Ovary (tissue), 3 donors: ENCODE measurements around the gene ICE1.

Source experiments
- EP300 ChIP-seq: sonication (generic); formaldehyde crosslinking; IDR thresholded peaks from one replicate; pipeline ENCODE4 v1.6.1; 2017; ENCODE audit warnings: antibody characterized with exemption
- POLR2A ChIP-seq: fragments of 450-650 bp; IDR thresholded peaks from one replicate; pipeline ENCODE4 v1.6.1; 2017; ENCODE audit warnings: antibody characterized with exemption, mild to moderate bottlenecking, moderate library complexity
- TF ChIP-seq, protein P1 (sequence below), 3 donors: fragments of 450-650 bp in 2 of 3; fragments of 200-600 bp in 1 of 3; IDR thresholded peaks; one replicate each; pipeline versions ENCODE4 v1.5.1 to v1.8.0; 2016 to 2022; ENCODE audit warnings: antibody characterized with exemption in 3 of 3, mild to moderate bottlenecking in 1 of 3
- donor health status: DM: no; HTN: no; CAD: no.

DNA sequence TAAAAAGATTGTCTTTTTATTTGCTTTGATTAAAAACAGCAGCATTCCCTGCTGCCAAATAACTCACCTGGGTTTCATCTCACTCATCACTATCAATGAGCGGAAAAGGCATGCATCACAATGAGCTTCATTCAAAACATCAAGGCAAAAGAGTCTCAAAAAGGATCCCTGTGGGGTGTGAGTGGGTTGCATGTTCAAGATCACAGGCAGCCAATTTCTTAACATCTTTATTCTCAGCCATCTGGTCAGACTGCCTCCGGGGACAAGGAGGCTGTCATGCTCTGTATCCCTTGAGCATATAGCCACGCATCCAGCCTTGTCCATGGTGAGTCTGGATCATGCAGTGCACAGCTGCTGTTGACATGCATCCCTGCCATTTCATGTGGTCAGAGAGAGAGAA lies 117.1 kb downstream of the ICE1 start:
- TF ChIP-seq, protein P1, sequence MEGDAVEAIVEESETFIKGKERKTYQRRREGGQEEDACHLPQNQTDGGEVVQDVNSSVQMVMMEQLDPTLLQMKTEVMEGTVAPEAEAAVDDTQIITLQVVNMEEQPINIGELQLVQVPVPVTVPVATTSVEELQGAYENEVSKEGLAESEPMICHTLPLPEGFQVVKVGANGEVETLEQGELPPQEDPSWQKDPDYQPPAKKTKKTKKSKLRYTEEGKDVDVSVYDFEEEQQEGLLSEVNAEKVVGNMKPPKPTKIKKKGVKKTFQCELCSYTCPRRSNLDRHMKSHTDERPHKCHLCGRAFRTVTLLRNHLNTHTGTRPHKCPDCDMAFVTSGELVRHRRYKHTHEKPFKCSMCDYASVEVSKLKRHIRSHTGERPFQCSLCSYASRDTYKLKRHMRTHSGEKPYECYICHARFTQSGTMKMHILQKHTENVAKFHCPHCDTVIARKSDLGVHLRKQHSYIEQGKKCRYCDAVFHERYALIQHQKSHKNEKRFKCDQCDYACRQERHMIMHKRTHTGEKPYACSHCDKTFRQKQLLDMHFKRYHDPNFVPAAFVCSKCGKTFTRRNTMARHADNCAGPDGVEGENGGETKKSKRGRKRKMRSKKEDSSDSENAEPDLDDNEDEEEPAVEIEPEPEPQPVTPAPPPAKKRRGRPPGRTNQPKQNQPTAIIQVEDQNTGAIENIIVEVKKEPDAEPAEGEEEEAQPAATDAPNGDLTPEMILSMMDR (IDR thresholded peaks at IDR 0.05) = no peak
- TF ChIP-seq POLR2A (no peak), EP300 (no peak)
